Hepatocyte (in vitro differentiated cells): ENCODE results near the gene SHTN1.

Experiments used
- CTCF ChIP-seq: fragments of 200-600 bp; sonication (generic); IDR thresholded peaks from 2 replicates; pipeline ENCODE4 v1.5.1; 2016; ENCODE audit warnings: antibody characterized with exemption, mild to moderate bottlenecking; ENCODE audit not compliant: poor library complexity
- EZH2 ChIP-seq: fragments of 200-600 bp; sonication (generic); IDR thresholded peaks from 2 replicates; pipeline ENCODE4 v1.6.1; 2016; ENCODE audit warnings: antibody characterized with exemption, mild to moderate bottlenecking, borderline replicate concordance
- EZH2phosphoT487 ChIP-seq: fragments of 200-600 bp; sonication (generic); IDR thresholded peaks from one replicate; pipeline ENCODE4 v1.6.1; 2018; ENCODE audit warnings: antibody characterized with exemption, mild to moderate bottlenecking, low read depth, moderate library complexity; ENCODE audit not compliant: unreplicated experiment, severe bottlenecking

GRCh38 chr10:116852246-116852645 lies 152.7 kb downstream of the SHTN1 start:
- TF ChIP-seq EZH2 (no peak), CTCF (no peak), EZH2phosphoT487 (no peak)
